ENCODE results near the gene HCRTR1.
A peak's percentile ranks its signal among the peaks of the same experiment; 100 is the strongest.

The HCRTR1 gene

DNA sequence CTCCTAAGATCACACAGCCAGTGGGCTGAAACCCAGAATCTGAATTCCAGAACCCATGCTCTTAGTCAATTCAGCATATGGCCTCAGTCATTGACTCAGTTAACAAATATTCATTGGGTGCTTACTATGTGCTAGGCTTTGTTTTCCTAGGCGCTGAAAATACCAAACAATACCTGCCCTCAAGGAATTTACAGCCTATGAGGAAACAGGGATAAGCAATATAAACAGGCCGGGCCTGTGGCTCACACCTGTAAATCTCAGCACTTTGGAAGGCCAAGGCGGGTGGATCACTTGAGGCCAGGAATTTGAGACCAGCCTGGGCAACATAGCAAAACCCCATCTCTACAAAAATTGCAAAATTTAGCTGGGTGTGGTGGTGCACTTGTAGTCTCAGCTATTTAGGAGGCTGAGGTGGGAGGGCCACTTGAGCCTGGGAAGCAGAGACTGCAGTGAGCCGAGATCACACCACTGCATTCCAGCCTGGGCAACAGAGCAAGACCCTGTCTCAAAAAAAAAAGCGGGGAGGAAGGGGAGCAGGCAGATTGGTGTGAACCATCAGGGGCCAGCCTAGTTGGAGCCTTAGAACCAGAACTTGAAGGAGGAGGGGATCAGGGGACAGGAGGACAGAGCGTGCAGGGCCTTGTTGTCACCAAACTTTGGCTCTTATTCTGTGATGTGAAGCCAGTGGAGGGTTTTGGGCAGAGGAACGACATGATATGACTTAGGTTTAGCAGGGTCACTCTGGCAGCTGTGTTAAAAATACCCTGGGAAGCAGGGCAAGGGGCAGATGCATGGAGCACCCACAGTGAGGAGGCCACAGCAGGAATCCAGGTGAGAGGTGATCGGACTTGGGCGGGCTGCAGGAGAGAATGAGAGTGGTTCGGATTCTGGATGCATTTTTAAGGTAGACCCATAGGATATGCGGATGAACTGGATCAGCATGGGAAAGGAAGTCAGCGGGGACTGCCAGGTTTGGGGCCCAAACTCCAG is 35.4 kb upstream of the HCRTR1 start:
- DNase-seq (ENCODE audit: low read depth), result no peak
- in situ Hi-C loops (cut with HindIII; ENCODE audit: low sequenced_read_pairs), result no loop called here
- H3K4me3 ChIP-seq (ENCODE audit: low read depth, low read length), result no peak overlapping the region
- TF ChIP-seq, protein P1, sequence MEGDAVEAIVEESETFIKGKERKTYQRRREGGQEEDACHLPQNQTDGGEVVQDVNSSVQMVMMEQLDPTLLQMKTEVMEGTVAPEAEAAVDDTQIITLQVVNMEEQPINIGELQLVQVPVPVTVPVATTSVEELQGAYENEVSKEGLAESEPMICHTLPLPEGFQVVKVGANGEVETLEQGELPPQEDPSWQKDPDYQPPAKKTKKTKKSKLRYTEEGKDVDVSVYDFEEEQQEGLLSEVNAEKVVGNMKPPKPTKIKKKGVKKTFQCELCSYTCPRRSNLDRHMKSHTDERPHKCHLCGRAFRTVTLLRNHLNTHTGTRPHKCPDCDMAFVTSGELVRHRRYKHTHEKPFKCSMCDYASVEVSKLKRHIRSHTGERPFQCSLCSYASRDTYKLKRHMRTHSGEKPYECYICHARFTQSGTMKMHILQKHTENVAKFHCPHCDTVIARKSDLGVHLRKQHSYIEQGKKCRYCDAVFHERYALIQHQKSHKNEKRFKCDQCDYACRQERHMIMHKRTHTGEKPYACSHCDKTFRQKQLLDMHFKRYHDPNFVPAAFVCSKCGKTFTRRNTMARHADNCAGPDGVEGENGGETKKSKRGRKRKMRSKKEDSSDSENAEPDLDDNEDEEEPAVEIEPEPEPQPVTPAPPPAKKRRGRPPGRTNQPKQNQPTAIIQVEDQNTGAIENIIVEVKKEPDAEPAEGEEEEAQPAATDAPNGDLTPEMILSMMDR (IDR thresholded peaks at IDR 0.05; ENCODE audit: low read depth, low read length, missing control alignments), result no peak

- no peak overlapping the region for H3K4me3 ChIP-seq (ENCODE audit: low read depth, low read length)
These were observed 34.2 kb upstream of the HCRTR1 start for GRCh38 chr1:31583082-31583994.

GRCh38 chr1:31583995-31584868 is 33.3 kb upstream of the HCRTR1 start:
- DNase-seq (ENCODE audit: low read depth), result peak; percentile 39
- H3K4me3 ChIP-seq (ENCODE audit: low read depth, low read length), result no peak overlapping the region
- in situ Hi-C loops (cut with HindIII; ENCODE audit: low sequenced_read_pairs), result no loop called here
- TF ChIP-seq, protein P1 (IDR thresholded peaks at IDR 0.05; ENCODE audit: low read depth, low read length, missing control alignments), result no peak

More at GRCh38 chr1:31583082-31583994, 34.2 kb upstream of the HCRTR1 start:
- in situ Hi-C loops (cut with HindIII; ENCODE audit: low sequenced_read_pairs), result no loop called here
- no peak for DNase-seq (ENCODE audit: low read depth)
- TF ChIP-seq, protein P1 (IDR thresholded peaks at IDR 0.05; ENCODE audit: low read depth, low read length, missing control alignments), result no peak

GRCh38 chr1:31584869-31585735 is 32.4 kb upstream of the HCRTR1 start:
- TF ChIP-seq, protein P1 (IDR thresholded peaks at IDR 0.05; ENCODE audit: low read depth, low read length, missing control alignments), result no peak
- DNase-seq (ENCODE audit: low read depth), result no peak
- H3K4me3 ChIP-seq (ENCODE audit: low read depth, low read length), result no peak overlapping the region
- in situ Hi-C loops (cut with HindIII; ENCODE audit: low sequenced_read_pairs), result no loop called here

GRCh38 chr1:31585736-31586365 is 31.6 kb upstream of the HCRTR1 start:
- in situ Hi-C loops (cut with HindIII; ENCODE audit: low sequenced_read_pairs), result no loop called here
- TF ChIP-seq, protein P1 (IDR thresholded peaks at IDR 0.05; ENCODE audit: low read depth, low read length, missing control alignments), result no peak

More at GRCh38 chr1:31585736-31586365, 31.6 kb upstream of the HCRTR1 start:
- no peak overlapping the region for H3K4me3 ChIP-seq (ENCODE audit: low read depth, low read length)
- no peak for DNase-seq (ENCODE audit: low read depth)

All from astrocyte of the cerebellum (primary cell).